GM18861 (cell line): ENCODE results near the gene ROR2.

Experiments used
- ATAC-seq: cut with Tn5 transposase; IDR thresholded peaks from one replicate; pipeline ENCODE4 v1.9.1; 2021; ENCODE audit not compliant: unreplicated experiment

ROR2 gene

DNA sequence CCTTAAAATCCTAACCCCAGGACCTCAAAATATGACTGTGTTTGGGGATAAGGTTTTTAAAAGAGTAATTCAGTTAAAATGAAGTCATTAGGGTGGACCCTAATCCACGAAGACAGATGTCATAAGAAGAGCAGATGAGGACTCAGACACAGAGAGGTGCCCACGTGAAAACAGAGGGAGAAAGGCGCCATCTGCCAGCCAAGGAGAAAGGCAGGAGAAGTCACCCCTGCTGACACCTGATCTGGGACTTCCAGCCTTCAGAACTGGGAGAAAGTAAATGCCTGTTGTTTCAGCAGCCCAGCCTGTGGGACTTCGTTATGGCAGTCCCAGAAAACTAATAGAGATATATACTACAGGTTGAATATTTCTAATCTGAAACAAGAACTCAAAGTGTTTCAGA is 67.4 kb downstream of the ROR2 start:
- no peak for ATAC-seq

GRCh38 chr9:91880378-91880972 is 69.6 kb downstream of the ROR2 start:
- ATAC-seq = no peak

- ATAC-seq = no peak
Measured at GRCh38 chr9:91879231-91879630, 70.8 kb downstream of the ROR2 start.

DNA sequence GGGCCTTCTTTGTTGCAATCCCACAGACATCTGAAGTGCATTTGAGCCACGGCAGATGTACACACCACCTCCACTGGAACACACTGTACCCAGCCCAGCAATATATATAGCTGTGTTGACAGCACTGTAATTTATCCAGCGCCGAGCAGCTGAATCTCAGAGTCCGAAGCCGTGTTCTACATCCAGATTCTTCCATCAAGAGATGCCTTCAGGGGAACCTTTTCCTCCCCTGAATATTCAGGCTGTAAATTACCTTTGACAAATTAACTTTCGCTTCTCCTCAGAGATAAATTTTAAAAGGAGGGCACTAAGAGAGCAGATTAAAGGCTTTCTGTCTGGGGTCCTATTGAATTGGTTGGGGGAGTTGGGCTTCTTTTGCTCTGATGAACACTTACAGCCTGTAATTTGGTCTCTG is 76.4 kb downstream of the ROR2 start:
- no peak for ATAC-seq

GRCh38 chr9:91868732-91869391 is 81.2 kb downstream of the ROR2 start:
- no peak for ATAC-seq

DNA sequence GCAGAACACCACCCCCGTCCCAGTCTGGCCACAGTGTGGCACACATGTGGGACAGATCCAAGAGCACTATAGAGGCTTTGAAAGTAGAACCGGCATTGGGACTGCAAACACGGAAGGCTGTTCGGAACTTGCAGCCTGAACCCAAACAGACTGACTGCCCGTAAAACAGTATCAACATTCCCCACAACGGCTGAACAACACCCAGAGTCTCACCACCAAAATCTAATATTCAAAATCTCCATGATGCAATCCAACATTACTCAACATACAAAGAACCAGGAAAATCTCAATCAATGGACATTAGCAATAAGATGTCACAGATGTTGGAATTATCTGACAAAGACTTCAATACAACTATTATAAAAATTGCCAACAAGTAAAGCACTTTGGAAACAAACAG is 82.3 kb downstream of the ROR2 start:
- no peak for ATAC-seq

DNA sequence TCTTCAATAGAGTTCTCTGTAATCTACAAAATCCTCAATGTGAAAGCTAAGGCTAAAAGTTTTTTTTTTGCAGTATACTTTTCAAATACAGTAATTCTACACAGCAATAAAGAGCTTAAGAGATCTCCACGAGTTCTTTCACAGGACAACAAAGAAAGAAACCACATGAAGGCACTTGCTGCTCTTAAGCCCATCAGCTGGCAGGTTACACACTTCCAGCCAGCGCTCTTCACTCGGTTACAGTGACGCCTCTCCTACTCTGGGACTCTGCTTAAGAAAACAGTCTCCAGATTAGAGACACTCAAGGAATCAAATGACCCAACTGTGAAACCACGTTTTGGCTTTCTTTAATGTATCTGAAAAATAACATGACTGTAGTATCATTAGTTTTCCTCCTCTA is 85.0 kb downstream of the ROR2 start:
- no peak for ATAC-seq

DNA sequence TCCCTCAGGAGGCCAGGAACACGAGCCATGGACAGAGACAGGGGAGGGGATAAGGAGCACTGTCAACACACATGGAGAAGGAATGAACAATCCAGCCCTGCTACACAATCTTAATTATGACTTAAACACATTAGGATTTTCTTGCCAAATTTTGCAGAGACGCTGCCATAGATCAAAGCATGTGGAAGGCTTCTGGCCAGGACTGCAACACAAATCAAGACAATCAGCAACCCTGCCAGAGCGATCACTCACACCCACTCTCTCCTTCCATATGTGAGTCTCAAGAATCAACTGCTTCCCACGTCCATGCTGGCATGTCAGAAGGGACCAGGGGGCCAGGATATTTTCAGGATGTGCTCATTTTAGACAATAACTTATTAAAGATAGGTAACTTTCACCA is 85.6 kb downstream of the ROR2 start:
- ATAC-seq = no peak

GRCh38 chr9:91863469-91863868 is 86.6 kb downstream of the ROR2 start:
- ATAC-seq = no peak

- ATAC-seq = no peak
Measured at GRCh38 chr9:91858213-91859030, 91.6 kb downstream of the ROR2 start.

DNA sequence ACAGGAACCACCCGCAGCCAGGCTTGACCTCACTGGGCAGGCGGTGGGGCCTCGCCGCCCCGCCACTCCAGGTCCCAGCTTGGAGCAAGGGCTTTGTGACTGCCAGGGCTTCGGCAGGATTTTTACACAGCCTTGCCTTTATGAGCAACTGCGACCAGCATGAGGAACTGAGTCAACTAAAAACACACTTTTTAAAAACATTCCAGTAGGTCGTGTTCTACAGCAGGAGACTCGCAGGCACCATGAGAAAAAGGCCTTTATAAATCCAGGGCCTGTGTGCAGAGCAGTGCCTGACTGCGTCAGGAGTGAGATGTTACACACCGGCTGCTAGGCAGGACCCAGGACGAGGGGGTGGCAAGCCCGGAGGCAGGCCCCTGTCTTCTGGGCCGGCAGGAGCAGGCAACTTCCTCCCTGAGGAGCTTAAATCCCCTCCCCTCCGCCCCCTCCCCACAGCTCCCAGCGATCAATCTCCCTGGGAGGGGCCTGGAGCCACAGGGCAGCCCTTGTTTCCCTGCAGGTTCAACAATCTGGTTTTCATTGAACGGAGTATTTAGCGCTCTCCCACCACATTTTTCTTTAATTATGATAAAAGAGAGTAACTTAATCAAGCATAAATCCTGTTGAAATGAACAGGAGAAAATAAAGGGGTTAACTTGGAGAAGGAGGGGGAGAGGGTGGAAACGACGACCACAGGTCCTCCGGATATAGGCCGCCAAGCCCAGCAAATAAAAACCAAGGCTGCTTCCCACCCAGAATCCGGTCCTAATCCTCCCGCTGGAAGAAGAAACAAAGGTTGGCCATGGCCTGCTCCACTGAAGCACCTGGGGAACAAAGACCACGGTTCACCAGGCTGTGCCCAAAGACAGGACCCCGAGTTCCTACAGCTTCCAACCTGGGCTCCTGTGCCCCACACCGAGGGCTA is 92.5 kb downstream of the ROR2 start:
- ATAC-seq = no peak

DNA sequence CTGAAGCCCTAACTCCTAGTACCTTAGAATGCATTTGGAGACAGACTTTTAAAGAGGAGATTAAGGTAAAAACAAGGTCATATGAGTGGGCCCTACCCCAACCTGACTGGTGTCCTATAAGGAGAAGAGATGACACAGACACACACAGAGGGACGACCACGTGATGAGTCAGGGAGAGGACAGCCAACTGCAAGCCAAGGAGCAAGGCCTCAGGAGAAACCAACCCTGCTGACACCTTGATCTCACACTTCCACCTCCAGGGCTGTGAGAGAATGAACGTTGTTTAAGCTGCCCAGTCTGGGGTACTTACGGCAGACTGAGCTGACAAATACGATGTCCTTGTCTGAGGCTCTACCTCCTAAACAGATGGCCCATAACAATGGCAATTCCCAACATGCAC is 93.6 kb downstream of the ROR2 start:
- no peak for ATAC-seq

DNA sequence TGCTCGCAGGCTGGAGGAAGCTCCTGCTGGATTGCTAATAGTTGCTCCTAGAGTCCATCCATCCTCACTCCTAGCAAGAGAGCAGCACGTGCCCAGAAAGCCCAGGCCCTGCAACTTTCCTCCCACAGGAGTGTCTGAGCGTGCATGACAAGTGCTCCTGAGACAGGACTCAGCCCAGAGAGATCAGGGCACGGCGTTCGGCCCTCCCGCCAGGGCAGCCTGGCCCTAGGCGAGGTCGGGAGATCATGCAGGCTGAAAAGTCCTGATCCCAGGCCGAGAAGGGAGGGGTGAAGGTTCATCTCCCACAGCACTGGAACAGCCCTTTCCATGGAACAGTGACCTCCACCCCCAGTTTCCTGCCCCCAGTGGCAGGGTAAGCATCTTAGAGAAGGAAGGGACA is 94.8 kb downstream of the ROR2 start:
- ATAC-seq = no peak

- ATAC-seq = no peak
Measured at GRCh38 chr9:91852801-91853347, 97.2 kb downstream of the ROR2 start.

GRCh38 chr9:91849694-91850093 is 100.3 kb downstream of the ROR2 start:
- ATAC-seq = no peak

DNA sequence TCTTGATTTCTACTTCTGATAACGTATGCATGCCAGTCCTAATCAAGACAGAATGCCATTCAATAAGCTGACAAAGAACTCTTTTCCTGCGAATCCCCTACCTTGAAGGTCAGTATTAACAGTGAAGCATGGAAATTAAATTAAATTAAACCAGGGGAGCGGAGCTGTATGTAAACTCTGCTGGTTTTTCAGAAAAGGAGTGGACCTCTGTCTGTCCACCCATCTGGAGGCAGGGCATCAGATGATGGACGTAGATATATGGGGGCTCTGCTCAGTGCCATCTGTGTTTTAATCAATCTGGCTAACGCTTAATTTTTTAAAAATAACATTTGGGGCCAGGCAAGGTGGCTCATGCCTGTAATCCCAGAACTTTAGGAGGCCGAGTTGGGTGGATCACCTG is 101.9 kb downstream of the ROR2 start:
- no peak for ATAC-seq

DNA sequence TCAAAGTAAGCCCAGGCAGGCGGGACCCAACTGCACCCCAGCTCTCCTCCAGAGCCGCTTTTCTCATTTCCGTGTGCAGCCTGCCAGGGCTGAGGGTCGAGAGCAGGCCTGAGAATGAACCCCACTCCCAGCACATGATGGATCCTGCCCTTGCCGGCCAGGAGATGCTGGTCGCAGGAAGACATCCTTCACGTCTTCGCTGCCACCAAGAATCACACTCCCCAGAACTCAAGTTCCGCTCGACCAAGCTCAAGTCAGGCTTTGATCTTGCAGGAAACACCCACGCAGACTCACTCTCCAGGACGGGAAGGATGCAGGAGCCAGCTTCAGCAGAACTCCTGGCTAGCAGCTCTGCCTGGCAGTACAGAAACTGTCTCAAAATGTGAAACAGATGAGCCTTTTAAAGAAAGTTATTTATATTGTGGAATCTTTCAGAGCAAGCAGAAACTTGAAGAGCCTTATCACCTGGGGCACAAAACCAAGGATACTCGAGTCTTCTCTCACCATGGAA is 102.4 kb downstream of the ROR2 start:
- no peak for ATAC-seq

DNA sequence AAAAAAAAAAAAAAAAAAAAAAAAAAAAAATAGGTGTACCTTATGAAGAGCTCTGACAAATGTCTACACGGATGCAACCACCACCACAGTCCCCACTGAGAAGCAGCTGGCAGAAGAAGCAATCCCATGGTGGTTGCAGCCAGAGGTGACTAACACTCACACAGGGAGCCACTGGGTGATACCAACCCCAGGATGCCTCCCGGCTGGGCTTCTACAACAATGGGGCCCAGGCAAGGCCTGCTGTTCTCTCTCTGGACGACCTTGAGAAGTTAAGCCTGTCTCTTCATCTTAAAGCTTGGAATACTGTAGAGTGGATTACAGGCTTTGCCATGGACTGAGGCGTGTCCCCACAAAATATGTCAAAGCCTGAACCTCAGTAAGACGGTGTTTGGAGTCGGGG is 104.1 kb downstream of the ROR2 start:
- ATAC-seq = no peak

DNA sequence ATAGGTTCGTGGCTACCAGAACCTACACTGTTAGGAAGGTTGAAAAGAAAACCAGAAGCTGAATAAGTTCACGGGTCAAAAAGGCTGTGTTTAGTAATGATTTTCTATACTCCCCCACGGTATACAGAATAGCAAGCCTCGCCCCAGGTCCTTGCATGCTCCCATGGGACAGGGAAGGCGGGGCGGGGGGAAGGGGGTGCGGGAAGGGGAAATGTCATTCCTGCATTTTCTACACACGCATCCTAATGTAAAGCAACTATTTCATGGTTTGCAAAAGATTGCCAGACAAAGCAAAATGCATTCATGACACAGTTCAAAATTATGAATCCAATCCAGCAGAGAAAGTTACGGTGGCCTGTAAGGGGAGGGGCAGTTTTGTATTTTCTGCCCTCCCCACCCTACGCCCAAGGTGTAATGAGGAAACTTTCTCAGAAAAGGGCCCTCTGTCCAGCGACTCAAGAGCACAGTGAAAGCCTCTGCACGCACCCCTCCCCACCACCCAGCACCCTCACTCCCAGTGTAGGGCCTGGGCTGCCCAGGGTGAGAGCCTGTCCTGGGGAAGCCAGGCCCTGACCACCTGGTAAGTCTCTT is 105.2 kb downstream of the ROR2 start:
- ATAC-seq = no peak

DNA sequence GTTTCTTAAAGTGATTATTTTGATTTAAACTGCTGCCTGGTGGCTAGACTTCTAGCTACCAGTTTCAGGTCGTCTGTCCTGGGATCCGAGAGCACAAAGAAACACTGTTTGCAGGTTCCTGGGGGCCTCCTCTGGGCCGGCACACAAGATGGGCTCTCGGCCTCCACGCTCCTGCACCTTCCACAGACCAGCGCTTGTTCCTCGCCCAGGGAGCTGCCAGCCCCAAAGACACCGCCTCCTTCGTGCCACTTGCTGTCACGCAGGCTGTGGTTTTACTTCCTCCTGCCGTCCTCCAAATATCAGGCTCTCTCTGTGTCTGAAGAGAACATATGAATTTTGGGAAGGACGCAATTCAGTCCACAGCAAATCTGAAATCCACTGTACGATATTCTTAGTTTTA is 105.8 kb downstream of the ROR2 start:
- ATAC-seq = no peak
